SU-DHL-6 (cell line): ENCODE measurements around the gene HSPA12A.

ENCODE experiments used
- CTCF ChIP-seq: fragments of 200-600 bp; sonication (generic); IDR thresholded peaks from one replicate; pipeline ENCODE4 v1.5.1; 2017; ENCODE audit warnings: antibody characterized with exemption, mild to moderate bottlenecking, low read length, moderate library complexity; ENCODE audit not compliant: insufficient read depth, poor library complexity, severe bottlenecking
- EZH2phosphoT487 ChIP-seq: fragments of 200-600 bp; sonication (generic), shearing (Covaris generic); conservative IDR thresholded peaks from 2 replicates; pipeline ENCODE4 v1.6.1; 2018; ENCODE audit warnings: mild to moderate bottlenecking, antibody characterized with exemption, low read length, moderate library complexity, mixed read lengths

GRCh38 chr10:116761883-116762282 lies 19.5 kb upstream of the HSPA12A start:
- TF ChIP-seq EZH2phosphoT487 (no peak), CTCF (no peak)
